Measurements from ENCODE around the gene REEP3.

DNA sequence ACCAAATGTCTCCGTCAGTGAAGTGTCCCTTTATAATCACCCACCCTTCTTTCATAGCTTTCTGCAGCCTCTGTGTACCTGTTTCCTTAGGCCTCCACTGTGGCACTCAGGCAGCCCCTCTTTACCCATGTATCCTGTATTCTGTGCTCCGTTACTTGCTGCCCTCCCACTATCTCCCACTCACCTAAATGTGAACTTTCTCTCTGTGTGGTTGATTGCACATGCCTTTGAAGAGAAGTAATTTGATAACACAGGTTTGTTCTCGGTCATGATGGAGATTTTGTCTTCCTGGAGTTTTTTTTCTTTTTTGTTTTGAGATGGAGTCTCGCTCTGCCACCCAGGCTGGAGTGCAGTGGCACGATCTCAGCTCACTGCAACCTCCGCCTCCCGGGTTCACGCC is 61.5 kb downstream of the REEP3 start:
- no peak for TF ChIP-seq CTCF (conservative IDR thresholded peaks at IDR 0.05; ENCODE audit: low read depth, low read length)
- no peak for TF ChIP-seq EZH2 (IDR thresholded peaks at IDR 0.05; ENCODE audit: borderline replicate concordance, low read depth, low read length, poor library complexity, severe bottlenecking)

All from A673 (cell line).